ENCODE data around the gene PCDHGB4. TPM values are rescaled to one million over a fixed set of nuclear protein-coding genes. Genes with fewer than 3 reads are reported as not detected.
"Not testable (repeated sequence)": the region's sequence is repeated elsewhere in the genome, so short reads cannot be mapped to it uniquely, and the experiment has no call there.

PCDHGB4 gene
- total and polyA plus RNA-seq, 2 of the 4 experiments (the other 2 are of a cell fraction), result 10.0 to 17.6 TPM

DNA sequence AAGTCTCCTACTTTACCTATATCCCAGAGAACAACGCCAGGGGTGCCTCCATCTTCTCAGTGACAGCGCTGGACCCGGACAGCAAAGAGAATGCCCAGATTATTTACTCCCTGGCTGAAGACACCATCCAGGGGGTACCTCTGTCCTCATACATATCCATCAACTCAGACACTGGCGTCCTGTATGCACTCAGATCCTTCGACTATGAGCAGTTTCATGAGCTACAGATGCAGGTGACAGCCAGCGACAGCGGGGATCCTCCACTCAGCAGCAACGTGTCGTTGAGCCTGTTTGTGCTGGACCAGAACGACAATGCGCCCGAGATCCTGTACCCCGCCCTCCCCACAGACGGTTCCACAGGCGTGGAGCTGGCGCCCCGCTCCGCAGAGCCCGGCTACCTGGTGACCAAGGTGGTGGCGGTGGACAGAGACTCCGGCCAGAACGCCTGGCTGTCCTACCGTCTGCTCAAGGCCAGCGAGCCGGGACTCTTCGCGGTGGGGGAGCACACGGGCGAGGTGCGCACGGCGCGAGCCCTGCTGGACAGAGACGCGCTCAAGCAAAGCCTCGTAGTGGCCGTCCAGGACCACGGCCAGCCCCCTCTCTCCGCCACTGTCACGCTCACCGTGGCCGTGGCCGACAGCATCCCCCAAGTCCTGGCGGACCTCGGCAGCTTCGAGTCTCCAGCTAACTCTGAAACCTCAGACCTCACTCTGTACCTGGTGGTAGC, 27.2 kb downstream of the PCDHGB4 start:
- not testable (repeated sequence) for H3K4me1 ChIP-seq (ENCODE audit: control insufficient read depth, insufficient read depth, low read length)

DNA sequence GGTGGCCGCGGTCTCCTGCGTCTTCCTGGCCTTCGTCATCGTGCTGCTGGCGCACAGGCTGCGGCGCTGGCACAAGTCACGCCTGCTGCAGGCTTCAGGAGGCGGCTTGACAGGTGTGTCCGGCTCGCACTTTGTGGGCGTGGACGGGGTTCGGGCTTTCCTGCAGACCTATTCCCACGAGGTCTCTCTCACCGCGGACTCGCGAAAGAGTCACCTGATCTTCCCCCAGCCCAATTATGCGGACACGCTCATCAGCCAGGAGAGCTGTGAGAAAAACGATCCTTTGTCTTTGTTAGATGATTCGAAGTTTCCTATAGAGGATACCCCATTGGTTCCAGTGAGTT, 27.7 kb downstream of the PCDHGB4 start:
- H3K9me1 ChIP-seq (ENCODE audit: insufficient read depth, low read length); H3K23ac ChIP-seq (ENCODE audit: low read depth, low read length); H3K4me3 ChIP-seq (ENCODE audit: insufficient read depth, low read depth, low read length); H4K91ac ChIP-seq (ENCODE audit: insufficient read depth, low read depth, low read length); H3K9ac ChIP-seq (ENCODE audit: low read depth, low read length); H3K27ac ChIP-seq (ENCODE audit: insufficient read depth, low read length); BruUV-seq (replicated peaks); H2AFZ ChIP-seq (replicated peaks; ENCODE audit: low read length, poor library complexity); dilution Hi-C loops (cut with HindIII; ENCODE audit: low sequenced_read_pairs, unreplicated experiment); H3K14ac ChIP-seq (replicated peaks; ENCODE audit: low read depth, low read length); H3K4me1 ChIP-seq (ENCODE audit: control insufficient read depth, insufficient read depth, low read length); POLR2A ChIA-PET (ENCODE audit: unreplicated experiment); H3K56ac ChIP-seq (ENCODE audit: extremely low read depth, insufficient read depth, low read length); H3K4me2 ChIP-seq (ENCODE audit: low read depth, low read length); H2AK9ac ChIP-seq (replicated peaks; ENCODE audit: low read depth, low read length, poor library complexity); H4K5ac ChIP-seq (ENCODE audit: low read depth, low read length); H4K8ac ChIP-seq (ENCODE audit: low read depth in 2 of 2, low read length in 2 of 2); H2BK5ac ChIP-seq (ENCODE audit: low read depth, low read length, poor library complexity, severe bottlenecking); H3K18ac ChIP-seq (ENCODE audit: low read depth, low read length); H2AK5ac ChIP-seq (ENCODE audit: low read depth, low read length); CTCF ChIA-PET; H3K4ac ChIP-seq (ENCODE audit: low read depth, low read length); H2BK120ac ChIP-seq (ENCODE audit: low read depth, low read length); H2BK20ac ChIP-seq (ENCODE audit: low read depth, low read length); ATAC-seq (ENCODE audit: low read depth); H3K27me3 ChIP-seq (ENCODE audit: control insufficient read depth, insufficient read depth, low read length); H4K20me1 ChIP-seq (ENCODE audit: insufficient read depth, low read length); H2BK15ac ChIP-seq (ENCODE audit: low read depth, low read length); DNase-seq: not testable (repeated sequence)
- in situ Hi-C loops (cut with MboI; ENCODE audit: low sequenced_read_pairs), result loop anchor here (5.0 kb wide), 1 partner anchor 147 kb away; no protein-coding TSS in a partner anchor
- 57% methylated on average over 8 of the region's 24 CpGs; no CpG with 5 or more reads in 1 of the 2 experiments for WGBS, 2 experiments (ENCODE audit: extremely low coverage in 2 of 2, insufficient read length in 1 of 2)
- Histone ChIP-seq H3K9me3 (ENCODE audit: control insufficient read depth, insufficient read depth, low read length) (peaks cover 48% of the 10 kb centered on the region), H3K79me1 (ENCODE audit: low read depth in 1 of 2, low read length in 2 of 2) (peaks cover 11 to 16% of the 10 kb centered on the region in 2 experiments), H3K36me3 (ENCODE audit: control insufficient read depth, insufficient read depth, low read length) (peaks cover 17% of the 10 kb centered on the region)
- intact Hi-C loops (cut with micrococcal nuclease), result loop anchor here (5.0 kb wide), 1 partner anchor 62 kb away; the partner anchor contains the start of gene PCDHGC3

More for the DNA sequence above, 27.2 kb downstream of the PCDHGB4 start:
- H4K5ac ChIP-seq (ENCODE audit: low read depth, low read length); ATAC-seq (ENCODE audit: low read depth); DNase-seq; H4K8ac ChIP-seq (ENCODE audit: low read depth in 2 of 2, low read length in 2 of 2); BruUV-seq (replicated peaks); H3K9me1 ChIP-seq (ENCODE audit: insufficient read depth, low read length); H4K91ac ChIP-seq (ENCODE audit: insufficient read depth, low read depth, low read length); POLR2A ChIA-PET (ENCODE audit: unreplicated experiment); H3K4me3 ChIP-seq (ENCODE audit: insufficient read depth, low read depth, low read length); H3K9ac ChIP-seq (ENCODE audit: low read depth, low read length); H3K27ac ChIP-seq (ENCODE audit: insufficient read depth, low read length); H3K27me3 ChIP-seq (ENCODE audit: control insufficient read depth, insufficient read depth, low read length); H2AFZ ChIP-seq (replicated peaks; ENCODE audit: low read length, poor library complexity); H3K18ac ChIP-seq (ENCODE audit: low read depth, low read length); H3K14ac ChIP-seq (replicated peaks; ENCODE audit: low read depth, low read length); H3K4ac ChIP-seq (ENCODE audit: low read depth, low read length); H4K20me1 ChIP-seq (ENCODE audit: insufficient read depth, low read length); H2BK20ac ChIP-seq (ENCODE audit: low read depth, low read length); dilution Hi-C loops (cut with HindIII; ENCODE audit: low sequenced_read_pairs, unreplicated experiment); H3K23ac ChIP-seq (ENCODE audit: low read depth, low read length); H2BK120ac ChIP-seq (ENCODE audit: low read depth, low read length); H2BK15ac ChIP-seq (ENCODE audit: low read depth, low read length); H3K56ac ChIP-seq (ENCODE audit: extremely low read depth, insufficient read depth, low read length); H2AK5ac ChIP-seq (ENCODE audit: low read depth, low read length); H2BK5ac ChIP-seq (ENCODE audit: low read depth, low read length, poor library complexity, severe bottlenecking); H3K4me2 ChIP-seq (ENCODE audit: low read depth, low read length); H2AK9ac ChIP-seq (replicated peaks; ENCODE audit: low read depth, low read length, poor library complexity): not testable (repeated sequence)
- Histone ChIP-seq H3K9me3 (ENCODE audit: control insufficient read depth, insufficient read depth, low read length) (peaks cover 50% of the 10 kb centered on the region), H3K36me3 (ENCODE audit: control insufficient read depth, insufficient read depth, low read length) (peaks cover 17% of the 10 kb centered on the region), H3K79me1 (ENCODE audit: low read depth in 1 of 2, low read length in 2 of 2) (peaks cover 11 to 16% of the 10 kb centered on the region in 2 experiments)
- CTCF ChIA-PET, result interaction anchor here (2.6 kb wide), 1 partner anchor 144 kb away, joined by 25 read pairs; no protein-coding TSS in a partner anchor
- in situ Hi-C loops (cut with MboI; ENCODE audit: low sequenced_read_pairs) (loop anchor here (5.0 kb wide), 1 partner anchor 148 kb away; no protein-coding TSS in a partner anchor), intact Hi-C loops (cut with micrococcal nuclease) (loop anchor here (5.0 kb wide), 2 partner anchors 63 to 87 kb away; partner anchors contain the start of gene PCDHGC3)
- WGBS, 2 experiments (ENCODE audit: extremely low coverage in 2 of 2, insufficient read length in 1 of 2), result 49% methylated on average over 11 of the region's 46 CpGs; no CpG with 5 or more reads in 1 of the 2 experiments
